ENCODE data around the gene RCN1.
A peak's percentile ranks its signal among the peaks of the same experiment; 100 is the strongest.

The RCN1 gene

GRCh38 chr11:32080361-32080980 lies 10.4 kb upstream of the RCN1 start:
- no peak overlapping the region for H3K9ac ChIP-seq (ENCODE audit: low read depth, low read length, poor library complexity)
- H2BK12ac ChIP-seq (ENCODE audit: low read length): no peak overlapping the region
- H3K14ac ChIP-seq (ENCODE audit: low read length): no peak overlapping the region
- no peak overlapping the region for H4K91ac ChIP-seq (ENCODE audit: low read depth, low read length, poor library complexity)
- H3K9me3 ChIP-seq (replicated peaks in 1 of 2; ENCODE audit: control insufficient read depth in 2 of 2, insufficient read depth in 1 of 2, low read depth in 1 of 2, low read length in 2 of 2): peaks cover 0 to 8% of the 10 kb centered on the region in 2 donors
- H3K4me1 ChIP-seq (ENCODE audit: control insufficient read depth in 2 of 2, insufficient read depth in 1 of 2, low read depth in 1 of 2, low read length in 2 of 2): peaks cover 6% of the 10 kb centered on the region in 2 donors
- H3K27ac ChIP-seq (replicated peaks; ENCODE audit: low read length): no peak overlapping the region
- no peak overlapping the region for H2BK5ac ChIP-seq (ENCODE audit: low read length)
- H2BK15ac ChIP-seq (ENCODE audit: low read length): no peak overlapping the region
- H2AK5ac ChIP-seq (ENCODE audit: low read depth, low read length): no peak overlapping the region
- DNase-seq (ENCODE audit: low spot score): no peak
- no peak overlapping the region for H3K18ac ChIP-seq (ENCODE audit: low read length)
- no CpG with 5 or more reads among the region's 2 CpGs for WGBS, 2 donors (ENCODE audit: extremely low coverage in 2 of 2, insufficient read length in 2 of 2, insufficient replicate concordance in 1 of 2)
- no peak overlapping the region for H3K4ac ChIP-seq (ENCODE audit: low read length)
- H3K79me1 ChIP-seq (ENCODE audit: low read depth, low read length): no peaks in the 10 kb centered on the region
- peak overlapping the region; percentile 55 for H2AFZ ChIP-seq (ENCODE audit: low read length)
- H3K4me3 ChIP-seq (ENCODE audit: low read length in 2 of 2): no peak overlapping the region
- H3K23ac ChIP-seq (ENCODE audit: low read depth, low read length, poor library complexity): no peak overlapping the region
- H4K8ac ChIP-seq (ENCODE audit: low read depth, low read length): no peak overlapping the region
- H3K4me2 ChIP-seq (ENCODE audit: insufficient read depth, low read length, poor library complexity, severe bottlenecking): no peak overlapping the region
- no peaks in the 10 kb centered on the region for H3K27me3 ChIP-seq (ENCODE audit: control insufficient read depth in 3 of 3, insufficient read depth in 3 of 3, low read depth in 1 of 3, low read length in 3 of 3)
- H2BK120ac ChIP-seq (ENCODE audit: low read depth, low read length): no peak overlapping the region
- no peaks in the 10 kb centered on the region for H3K36me3 ChIP-seq (replicated peaks in 1 of 2; ENCODE audit: control insufficient read depth in 2 of 2, insufficient read depth in 2 of 2, low read length in 2 of 2)

GRCh38 chr11:32081129-32081641 lies 9.7 kb upstream of the RCN1 start:
- Histone ChIP-seq H3K14ac (ENCODE audit: low read length) (no peak overlapping the region), H3K18ac (ENCODE audit: low read length) (no peak overlapping the region), H3K4me1 (ENCODE audit: control insufficient read depth in 2 of 2, insufficient read depth in 1 of 2, low read depth in 1 of 2, low read length in 2 of 2) (peaks cover 6% of the 10 kb centered on the region in 2 donors), H3K4ac (ENCODE audit: low read length) (no peak overlapping the region), H3K23ac (ENCODE audit: low read depth, low read length, poor library complexity) (no peak overlapping the region), H3K27ac (replicated peaks; ENCODE audit: low read length) (no peak overlapping the region), H2AK5ac (ENCODE audit: low read depth, low read length) (no peak overlapping the region), H2AFZ (ENCODE audit: low read length) (peak overlapping the region; percentile 55), H3K4me3 (ENCODE audit: low read length in 2 of 2) (no peak overlapping the region), H3K4me2 (ENCODE audit: insufficient read depth, low read length, poor library complexity, severe bottlenecking) (no peak overlapping the region), H3K9me3 (replicated peaks in 1 of 2; ENCODE audit: control insufficient read depth in 2 of 2, insufficient read depth in 1 of 2, low read depth in 1 of 2, low read length in 2 of 2) (peaks cover 0 to 8% of the 10 kb centered on the region in 2 donors), H3K79me1 (ENCODE audit: low read depth, low read length) (no peaks in the 10 kb centered on the region), H2BK120ac (ENCODE audit: low read depth, low read length) (no peak overlapping the region), H4K8ac (ENCODE audit: low read depth, low read length) (no peak overlapping the region), H3K36me3 (replicated peaks in 1 of 2; ENCODE audit: control insufficient read depth in 2 of 2, insufficient read depth in 2 of 2, low read length in 2 of 2) (no peaks in the 10 kb centered on the region), H2BK15ac (ENCODE audit: low read length) (no peak overlapping the region), H3K9ac (ENCODE audit: low read depth, low read length, poor library complexity) (no peak overlapping the region), H3K27me3 (ENCODE audit: control insufficient read depth in 3 of 3, insufficient read depth in 3 of 3, low read depth in 1 of 3, low read length in 3 of 3) (no peaks in the 10 kb centered on the region), H4K91ac (ENCODE audit: low read depth, low read length, poor library complexity) (no peak overlapping the region), H2BK12ac (ENCODE audit: low read length) (no peak overlapping the region), H2BK5ac (ENCODE audit: low read length) (no peak overlapping the region)
- DNase-seq (ENCODE audit: low spot score): no peak
- WGBS, 2 donors (ENCODE audit: extremely low coverage in 2 of 2, insufficient read length in 2 of 2, insufficient replicate concordance in 1 of 2): no CpG with 5 or more reads among the region's 3 CpGs

- Histone ChIP-seq H4K91ac (ENCODE audit: low read depth, low read length, poor library complexity) (no peak overlapping the region), H2AK5ac (ENCODE audit: low read depth, low read length) (no peak overlapping the region), H3K9ac (ENCODE audit: low read depth, low read length, poor library complexity) (no peak overlapping the region), H3K27ac (replicated peaks; ENCODE audit: low read length) (no peak overlapping the region), H2BK120ac (ENCODE audit: low read depth, low read length) (no peak overlapping the region), H2BK5ac (ENCODE audit: low read length) (no peak overlapping the region), H2AFZ (ENCODE audit: low read length) (no peak overlapping the region), H3K27me3 (ENCODE audit: control insufficient read depth in 3 of 3, insufficient read depth in 3 of 3, low read depth in 1 of 3, low read length in 3 of 3) (no peaks in the 10 kb centered on the region), H3K9me3 (replicated peaks in 1 of 2; ENCODE audit: control insufficient read depth in 2 of 2, insufficient read depth in 1 of 2, low read depth in 1 of 2, low read length in 2 of 2) (peaks cover 0 to 8% of the 10 kb centered on the region in 2 donors), H2BK12ac (ENCODE audit: low read length) (no peak overlapping the region), H3K36me3 (replicated peaks in 1 of 2; ENCODE audit: control insufficient read depth in 2 of 2, insufficient read depth in 2 of 2, low read length in 2 of 2) (no peaks in the 10 kb centered on the region), H3K14ac (ENCODE audit: low read length) (no peak overlapping the region), H3K4me1 (ENCODE audit: control insufficient read depth in 2 of 2, insufficient read depth in 1 of 2, low read depth in 1 of 2, low read length in 2 of 2) (peaks cover 6% of the 10 kb centered on the region in 2 donors), H3K23ac (ENCODE audit: low read depth, low read length, poor library complexity) (no peak overlapping the region), H3K4me2 (ENCODE audit: insufficient read depth, low read length, poor library complexity, severe bottlenecking) (no peak overlapping the region), H4K8ac (ENCODE audit: low read depth, low read length) (no peak overlapping the region), H3K79me1 (ENCODE audit: low read depth, low read length) (no peaks in the 10 kb centered on the region), H2BK15ac (ENCODE audit: low read length) (no peak overlapping the region), H3K4ac (ENCODE audit: low read length) (no peak overlapping the region), H3K4me3 (ENCODE audit: low read length in 2 of 2) (no peak overlapping the region), H3K18ac (ENCODE audit: low read length) (no peak overlapping the region)
- DNase-seq (ENCODE audit: low spot score): no peak
- no CpG with 5 or more reads among the region's 1 CpG for WGBS, 2 donors (ENCODE audit: extremely low coverage in 2 of 2, insufficient read length in 2 of 2, insufficient replicate concordance in 1 of 2)
Observed at GRCh38 chr11:32081901-32082300, 9.0 kb upstream of the RCN1 start.

- H2BK120ac ChIP-seq (ENCODE audit: low read depth, low read length): no peak overlapping the region
- no peak overlapping the region for H3K4ac ChIP-seq (ENCODE audit: low read length)
- no peak for DNase-seq (ENCODE audit: low spot score)
- no CpG with 5 or more reads among the region's 5 CpGs for WGBS, 2 donors (ENCODE audit: extremely low coverage in 2 of 2, insufficient read length in 2 of 2, insufficient replicate concordance in 1 of 2)
- no peak overlapping the region for H2BK5ac ChIP-seq (ENCODE audit: low read length)
- no peaks in the 10 kb centered on the region for H3K27me3 ChIP-seq (ENCODE audit: control insufficient read depth in 3 of 3, insufficient read depth in 3 of 3, low read depth in 1 of 3, low read length in 3 of 3)
- no peak overlapping the region for H3K18ac ChIP-seq (ENCODE audit: low read length)
- no peak overlapping the region for H3K27ac ChIP-seq (replicated peaks; ENCODE audit: low read length)
- peak overlapping the region; percentile 49 for H2AFZ ChIP-seq (ENCODE audit: low read length)
- no peak overlapping the region for H2AK5ac ChIP-seq (ENCODE audit: low read depth, low read length)
- no peak overlapping the region for H3K14ac ChIP-seq (ENCODE audit: low read length)
- no peak overlapping the region for H3K4me3 ChIP-seq (ENCODE audit: low read length in 2 of 2)
- no peak overlapping the region for H4K8ac ChIP-seq (ENCODE audit: low read depth, low read length)
- no peak overlapping the region for H3K4me2 ChIP-seq (ENCODE audit: insufficient read depth, low read length, poor library complexity, severe bottlenecking)
- H3K9ac ChIP-seq (ENCODE audit: low read depth, low read length, poor library complexity): no peak overlapping the region
- no peaks in the 10 kb centered on the region for H3K79me1 ChIP-seq (ENCODE audit: low read depth, low read length)
- H3K4me1 ChIP-seq (ENCODE audit: control insufficient read depth in 2 of 2, insufficient read depth in 1 of 2, low read depth in 1 of 2, low read length in 2 of 2): peaks cover 6% of the 10 kb centered on the region in 2 donors
- no peak overlapping the region for H4K91ac ChIP-seq (ENCODE audit: low read depth, low read length, poor library complexity)
- no peak overlapping the region for H2BK15ac ChIP-seq (ENCODE audit: low read length)
- peaks cover 0 to 8% of the 10 kb centered on the region in 2 donors for H3K9me3 ChIP-seq (replicated peaks in 1 of 2; ENCODE audit: control insufficient read depth in 2 of 2, insufficient read depth in 1 of 2, low read depth in 1 of 2, low read length in 2 of 2)
- H3K36me3 ChIP-seq (replicated peaks in 1 of 2; ENCODE audit: control insufficient read depth in 2 of 2, insufficient read depth in 2 of 2, low read length in 2 of 2): no peaks in the 10 kb centered on the region
- no peak overlapping the region for H3K23ac ChIP-seq (ENCODE audit: low read depth, low read length, poor library complexity)
- no peak overlapping the region for H2BK12ac ChIP-seq (ENCODE audit: low read length)
Observed at GRCh38 chr11:32082346-32082986, 8.4 kb upstream of the RCN1 start.

Measured in neuronal stem cell (in vitro differentiated cells).